Activated naive CD4-positive, alpha-beta T cell treated with anti-CD3 and anti-CD28 coated beads, Interleukin-2, amount 10 ng/mL, durations not matched to agents 7 days and 5 days (primary cell): Measurements from ENCODE around the gene LDLR.
"Not testable (repeated sequence)": the region's sequence is repeated elsewhere in the genome, so short reads cannot be mapped to it uniquely, and the experiment has no call there.

Source experiments
- CTCF ChIA-PET: fragments of 350-600 bp; sonication (Branson Sonifier 250); formaldehyde crosslinking; loops from one replicate; lab custom pipeline; 2021; ENCODE audit warnings: antibody characterized with exemption; lab: Charles Lee
- DNase-seq: peaks from one replicate; pipeline ENCODE4 v3.0.0-alpha.2; 2020
- H3K27ac Mint-ChIP-seq: one replicate; pipeline ENCODE4 v1.8.0; 2021; ENCODE audit warnings: mild to moderate bottlenecking, moderate library complexity, mixed read lengths
- H3K27me3 Mint-ChIP-seq: one replicate; pipeline ENCODE4 v1.8.0; 2021; ENCODE audit warnings: mild to moderate bottlenecking, mixed read lengths
- H3K36me3 Mint-ChIP-seq: one replicate; pipeline ENCODE4 v1.8.0; 2021; ENCODE audit warnings: mixed read lengths
- H3K4me1 Mint-ChIP-seq: one replicate; pipeline ENCODE4 v1.8.0; 2021; ENCODE audit warnings: mixed read lengths
- H3K4me3 Mint-ChIP-seq: one replicate; pipeline ENCODE4 v1.8.0; 2021; ENCODE audit warnings: mild to moderate bottlenecking, moderate library complexity, mixed read lengths
- H3K9me3 Mint-ChIP-seq: one replicate; pipeline ENCODE4 v1.8.0; 2021; ENCODE audit warnings: mixed read lengths

The LDLR gene

GRCh38 chr19:11101057-11101456 lies 11.8 kb downstream of the LDLR start:
- Mint-ChIP-seq H3K4me1 (peaks cover 40% of the 10 kb centered on the region), H3K4me3 (no peak overlapping the region), H3K36me3 (peaks cover 74% of the 10 kb centered on the region), H3K9me3 (no peaks in the 10 kb centered on the region), H3K27me3 (no peaks in the 10 kb centered on the region), H3K27ac (no peak overlapping the region)
- CTCF ChIA-PET: interaction anchor here (0.7 to 1.6 kb wide), 2 partner anchors 9 to 65 kb away, joined by 4 read pairs; no protein-coding TSS in a partner anchor
- DNase-seq: no peak

- Mint-ChIP-seq H3K9me3 (no peaks in the 10 kb centered on the region), H3K4me1 (peaks cover 23% of the 10 kb centered on the region), H3K36me3 (peaks cover 68% of the 10 kb centered on the region), H3K27me3 (no peaks in the 10 kb centered on the region), H3K4me3 (no peak overlapping the region), H3K27ac (no peak overlapping the region)
- CTCF ChIA-PET: interaction anchor here (1.0 kb wide), 1 partner anchor 23 kb away, joined by 4 read pairs; no protein-coding TSS in a partner anchor
- no peak for DNase-seq
These were observed 13.7 kb downstream of the LDLR start for GRCh38 chr19:11102944-11103343.

- H3K9me3 Mint-ChIP-seq, H3K27me3 Mint-ChIP-seq, H3K27ac Mint-ChIP-seq, DNase-seq, H3K4me3 Mint-ChIP-seq: not testable (repeated sequence)
- peaks cover 68% of the 10 kb centered on the region for H3K36me3 Mint-ChIP-seq
- CTCF ChIA-PET: interaction anchor here (1.0 kb wide), 1 partner anchor 22 kb away, joined by 4 read pairs; no protein-coding TSS in a partner anchor
- peaks cover 21% of the 10 kb centered on the region for H3K4me1 Mint-ChIP-seq
These were observed 14.4 kb downstream of the LDLR start for GRCh38 chr19:11103667-11104066.

- H3K27ac Mint-ChIP-seq: no peak overlapping the region
- CTCF ChIA-PET: interaction anchor here (1.0 kb wide), 1 partner anchor 70 kb away, joined by 3 read pairs; no protein-coding TSS in a partner anchor
- H3K27me3 Mint-ChIP-seq: no peaks in the 10 kb centered on the region
- no peak for DNase-seq
- H3K36me3 Mint-ChIP-seq: peaks cover 59% of the 10 kb centered on the region
- peaks cover 9% of the 10 kb centered on the region for H3K4me1 Mint-ChIP-seq
- no peaks in the 10 kb centered on the region for H3K9me3 Mint-ChIP-seq
- H3K4me3 Mint-ChIP-seq: no peak overlapping the region
These were observed 15.9 kb downstream of the LDLR start for GRCh38 chr19:11105014-11105636.

- Mint-ChIP-seq H3K27ac (no peak overlapping the region), H3K27me3 (no peaks in the 10 kb centered on the region), H3K4me3 (no peak overlapping the region), H3K4me1 (peaks cover 6% of the 10 kb centered on the region), H3K9me3 (no peaks in the 10 kb centered on the region), H3K36me3 (peaks cover 58% of the 10 kb centered on the region)
- CTCF ChIA-PET: no interaction called here
- DNase-seq: no peak
These were observed 17.2 kb downstream of the LDLR start for GRCh38 chr19:11106477-11106876.

GRCh38 chr19:11108746-11109145 lies 19.5 kb downstream of the LDLR start:
- H3K36me3 Mint-ChIP-seq: peaks cover 53% of the 10 kb centered on the region
- H3K27me3 Mint-ChIP-seq: no peaks in the 10 kb centered on the region
- no peak for DNase-seq
- H3K9me3 Mint-ChIP-seq: no peaks in the 10 kb centered on the region
- H3K4me1 Mint-ChIP-seq: peaks cover 2% of the 10 kb centered on the region
- CTCF ChIA-PET: interaction anchor here (2.5 kb wide), 1 partner anchor 73 kb away, joined by 11 read pairs; no protein-coding TSS in a partner anchor
- H3K27ac Mint-ChIP-seq: no peak overlapping the region
- no peak overlapping the region for H3K4me3 Mint-ChIP-seq

- no peak overlapping the region for H3K4me3 Mint-ChIP-seq
- H3K27ac Mint-ChIP-seq: no peak overlapping the region
- H3K27me3 Mint-ChIP-seq: no peaks in the 10 kb centered on the region
- no peaks in the 10 kb centered on the region for H3K4me1 Mint-ChIP-seq
- CTCF ChIA-PET: interaction anchor here (1.4 to 2.5 kb wide), 2 partner anchors 15 to 75 kb away, joined by 7 to 11 read pairs; no protein-coding TSS in a partner anchor
- peaks cover 52% of the 10 kb centered on the region for H3K36me3 Mint-ChIP-seq
- no peaks in the 10 kb centered on the region for H3K9me3 Mint-ChIP-seq
- no peak for DNase-seq
These were observed 22.0 kb downstream of the LDLR start for GRCh38 chr19:11111117-11111770.

GRCh38 chr19:11111771-11112144 lies 22.5 kb downstream of the LDLR start:
- DNase-seq: no peak
- CTCF ChIA-PET: interaction anchor here (1.4 kb wide), 1 partner anchor 14 kb away, joined by 7 read pairs; no protein-coding TSS in a partner anchor
- Mint-ChIP-seq H3K27me3 (no peaks in the 10 kb centered on the region), H3K36me3 (peaks cover 53% of the 10 kb centered on the region), H3K4me3 (no peak overlapping the region), H3K4me1 (no peaks in the 10 kb centered on the region), H3K9me3 (no peaks in the 10 kb centered on the region), H3K27ac (no peak overlapping the region)

GRCh38 chr19:11113140-11113708 lies 24.0 kb downstream of the LDLR start:
- Mint-ChIP-seq H3K4me3 (no peak overlapping the region), H3K27ac (no peak overlapping the region), H3K27me3 (no peaks in the 10 kb centered on the region), H3K4me1 (no peaks in the 10 kb centered on the region), H3K9me3 (no peaks in the 10 kb centered on the region), H3K36me3 (peaks cover 56% of the 10 kb centered on the region)
- CTCF ChIA-PET: no interaction called here
- DNase-seq: no peak

GRCh38 chr19:11115042-11115441 lies 25.8 kb downstream of the LDLR start:
- Mint-ChIP-seq H3K27ac (no peak overlapping the region), H3K27me3 (no peaks in the 10 kb centered on the region), H3K4me1 (no peaks in the 10 kb centered on the region), H3K4me3 (no peak overlapping the region), H3K9me3 (no peaks in the 10 kb centered on the region), H3K36me3 (peaks cover 59% of the 10 kb centered on the region)
- CTCF ChIA-PET: interaction anchor here (1.7 kb wide), 1 partner anchor 11 kb away, joined by 5 read pairs; no protein-coding TSS in a partner anchor
- DNase-seq: no peak

GRCh38 chr19:11115895-11116446 lies 26.7 kb downstream of the LDLR start:
- Mint-ChIP-seq H3K27me3 (no peaks in the 10 kb centered on the region), H3K36me3 (peaks cover 62% of the 10 kb centered on the region), H3K9me3 (no peaks in the 10 kb centered on the region), H3K4me1 (no peaks in the 10 kb centered on the region), H3K27ac (no peak overlapping the region), H3K4me3 (no peak overlapping the region)
- CTCF ChIA-PET: interaction anchor here (1.7 kb wide), 1 partner anchor 10 kb away, joined by 5 read pairs; no protein-coding TSS in a partner anchor
- no peak for DNase-seq

- H3K27ac Mint-ChIP-seq: no peak overlapping the region
- CTCF ChIA-PET: interaction anchor here (1.7 kb wide), 1 partner anchor 9 kb away, joined by 5 read pairs; no protein-coding TSS in a partner anchor
- no peak for DNase-seq
- H3K4me3 Mint-ChIP-seq: no peak overlapping the region
- no peaks in the 10 kb centered on the region for H3K27me3 Mint-ChIP-seq
- no peaks in the 10 kb centered on the region for H3K4me1 Mint-ChIP-seq
- H3K36me3 Mint-ChIP-seq: peaks cover 61% of the 10 kb centered on the region
- H3K9me3 Mint-ChIP-seq: no peaks in the 10 kb centered on the region
These were observed 27.2 kb downstream of the LDLR start for GRCh38 chr19:11116507-11116906.

GRCh38 chr19:11121963-11122362 lies 32.7 kb downstream of the LDLR start:
- H3K9me3 Mint-ChIP-seq, DNase-seq, CTCF ChIA-PET, H3K27me3 Mint-ChIP-seq, H3K27ac Mint-ChIP-seq, H3K4me1 Mint-ChIP-seq, H3K4me3 Mint-ChIP-seq: not testable (repeated sequence)
- H3K36me3 Mint-ChIP-seq: peaks cover 43% of the 10 kb centered on the region

- DNase-seq: no peak
- no peaks in the 10 kb centered on the region for H3K27me3 Mint-ChIP-seq
- no peaks in the 10 kb centered on the region for H3K9me3 Mint-ChIP-seq
- peaks cover 44% of the 10 kb centered on the region for H3K36me3 Mint-ChIP-seq
- peaks cover 2% of the 10 kb centered on the region for H3K4me1 Mint-ChIP-seq
- CTCF ChIA-PET: no interaction called here
- no peak overlapping the region for H3K4me3 Mint-ChIP-seq
- no peak overlapping the region for H3K27ac Mint-ChIP-seq
These were observed 33.9 kb downstream of the LDLR start for GRCh38 chr19:11123114-11123513.
